GM10248 (cell line): Measurements from ENCODE around the gene PTPN7.

Experiments
- CTCF ChIA-PET: fragments of 300-600 bp; sonication (Branson Sonifier 250); formaldehyde crosslinking; extraction: SDS; loops from one replicate; lab custom pipeline; 2021; ENCODE audit warnings: antibody characterized with exemption; lab: Yijun Ruan, JAX
- POLR2A ChIA-PET: fragments of 350-650 bp; sonication (Branson Sonifier 250); formaldehyde crosslinking; extraction: SDS; loops from one replicate; lab custom pipeline; 2020; ENCODE audit warnings: antibody characterized with exemption; lab: Yijun Ruan, JAX
- DNase-seq: peaks from one replicate; pipeline ENCODE4 v3.0.0; 2012; ENCODE audit errors: extremely low spot score
- TF ChIP-seq, protein P1 (sequence below): IDR thresholded peaks from 2 replicates; pipeline ENCODE4 v1.5.1; 2012; ENCODE audit warnings: mild to moderate bottlenecking, low read depth; ENCODE audit errors: extremely low read depth, missing control alignments, control extremely low read depth

The PTPN7 gene

DNA sequence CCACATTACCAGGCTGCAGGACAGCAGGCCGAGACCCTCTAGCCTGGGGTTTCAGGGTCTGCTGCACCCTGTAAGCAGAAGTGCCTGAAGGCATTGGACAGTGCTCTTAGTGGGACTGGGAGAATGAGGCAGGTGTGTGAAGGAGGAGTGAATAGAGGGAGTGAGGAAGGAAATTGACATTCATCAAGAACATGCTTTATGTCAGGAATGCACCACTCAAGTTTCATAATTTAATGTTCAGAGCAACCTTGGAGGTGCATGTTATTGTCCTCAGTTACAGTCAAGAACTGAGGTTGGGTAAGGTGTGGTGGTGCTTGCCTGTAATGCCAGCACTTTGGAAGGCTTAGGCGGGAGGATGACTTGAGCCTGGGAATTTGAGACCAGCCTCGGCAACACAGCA is 49.4 kb downstream of the PTPN7 start:
- CTCF ChIA-PET, result interaction anchor here (2.0 kb wide), 1 partner anchor 24 kb away, joined by 7 read pairs; no protein-coding TSS in a partner anchor
- POLR2A ChIA-PET, result no interaction called here
- no peak for DNase-seq
- TF ChIP-seq, protein P1, sequence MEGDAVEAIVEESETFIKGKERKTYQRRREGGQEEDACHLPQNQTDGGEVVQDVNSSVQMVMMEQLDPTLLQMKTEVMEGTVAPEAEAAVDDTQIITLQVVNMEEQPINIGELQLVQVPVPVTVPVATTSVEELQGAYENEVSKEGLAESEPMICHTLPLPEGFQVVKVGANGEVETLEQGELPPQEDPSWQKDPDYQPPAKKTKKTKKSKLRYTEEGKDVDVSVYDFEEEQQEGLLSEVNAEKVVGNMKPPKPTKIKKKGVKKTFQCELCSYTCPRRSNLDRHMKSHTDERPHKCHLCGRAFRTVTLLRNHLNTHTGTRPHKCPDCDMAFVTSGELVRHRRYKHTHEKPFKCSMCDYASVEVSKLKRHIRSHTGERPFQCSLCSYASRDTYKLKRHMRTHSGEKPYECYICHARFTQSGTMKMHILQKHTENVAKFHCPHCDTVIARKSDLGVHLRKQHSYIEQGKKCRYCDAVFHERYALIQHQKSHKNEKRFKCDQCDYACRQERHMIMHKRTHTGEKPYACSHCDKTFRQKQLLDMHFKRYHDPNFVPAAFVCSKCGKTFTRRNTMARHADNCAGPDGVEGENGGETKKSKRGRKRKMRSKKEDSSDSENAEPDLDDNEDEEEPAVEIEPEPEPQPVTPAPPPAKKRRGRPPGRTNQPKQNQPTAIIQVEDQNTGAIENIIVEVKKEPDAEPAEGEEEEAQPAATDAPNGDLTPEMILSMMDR, result no peak

DNA sequence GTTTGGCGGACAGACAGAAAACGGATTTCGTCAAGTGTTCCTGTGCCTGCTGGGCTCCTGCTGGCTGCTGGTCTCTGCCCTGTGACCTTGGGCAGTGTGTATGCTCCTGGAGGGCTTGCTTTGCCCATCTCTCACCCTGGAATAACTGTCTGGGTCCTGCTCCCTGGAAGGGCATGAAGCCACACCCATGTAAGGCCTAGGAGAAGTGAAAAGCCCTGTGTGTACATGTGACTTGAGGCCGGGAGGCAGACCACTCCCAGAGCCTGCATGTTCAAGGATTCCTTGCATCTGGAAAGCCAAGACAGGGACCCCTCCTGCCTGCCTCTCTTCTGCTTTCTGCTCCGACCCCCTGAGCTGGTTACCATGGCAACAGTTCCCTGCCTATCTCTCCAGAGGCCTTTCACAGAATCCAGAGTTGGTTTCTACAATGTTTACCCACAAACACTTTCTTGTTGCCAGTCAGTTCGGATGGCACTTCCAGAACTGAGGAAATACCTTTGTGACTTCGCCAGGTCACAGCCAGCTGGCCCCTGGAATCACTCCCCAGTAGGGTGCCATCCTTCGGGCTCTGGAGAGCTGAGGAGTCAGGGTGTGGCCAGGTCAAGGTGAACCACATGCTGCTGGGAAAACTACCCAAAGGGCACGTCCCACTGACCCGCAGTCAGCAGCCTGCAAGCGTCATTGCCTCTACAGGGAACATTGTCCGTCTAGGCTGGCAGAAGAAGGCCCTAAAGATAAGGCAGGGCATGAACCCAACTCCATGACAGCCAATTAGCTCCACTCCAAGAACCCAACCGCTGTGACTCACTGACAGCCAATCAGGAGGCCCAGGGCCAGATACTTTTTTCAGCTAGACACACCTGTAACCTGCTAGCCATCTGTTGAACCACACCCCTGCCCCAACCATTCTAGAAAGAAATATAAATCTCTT is 52.3 kb downstream of the PTPN7 start:
- DNase-seq, result no peak
- ChIA-PET POLR2A (no interaction called here), CTCF (interaction anchor here (1.0 to 1.6 kb wide), 4 partner anchors 10 to 99 kb away, joined by 3 to 5 read pairs (median 4); no protein-coding TSS in a partner anchor)
- TF ChIP-seq, protein P1, result no peak

DNA sequence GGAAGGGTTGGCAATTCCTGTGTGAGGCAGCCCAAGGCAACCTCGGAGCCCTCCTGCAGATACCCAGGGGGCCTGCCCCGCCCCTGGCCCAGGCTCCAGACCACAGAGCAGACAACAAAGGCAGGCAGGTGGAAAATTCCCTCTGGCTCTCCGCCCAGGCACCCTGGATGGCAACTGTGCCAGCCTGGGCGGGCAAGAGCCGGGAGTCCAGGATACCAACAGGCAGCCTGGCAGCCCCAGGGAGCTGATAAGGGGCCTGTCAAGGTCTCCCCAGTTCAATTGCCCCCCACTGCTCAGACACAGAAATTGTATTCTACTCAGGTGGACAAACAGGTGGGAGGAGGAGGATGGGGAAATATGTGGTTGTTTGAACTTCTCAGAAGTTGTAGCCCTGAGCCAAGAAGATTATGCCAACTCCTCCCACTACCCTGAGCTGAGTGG is 53.1 kb downstream of the PTPN7 start:
- POLR2A ChIA-PET, result no interaction called here
- CTCF ChIA-PET, result interaction anchor here (1.1 to 1.4 kb wide), 3 partner anchors 11 to 82 kb away, joined by 3 to 4 read pairs (median 3); no protein-coding TSS in a partner anchor
- TF ChIP-seq, protein P1, result no peak
- no peak for DNase-seq

DNA sequence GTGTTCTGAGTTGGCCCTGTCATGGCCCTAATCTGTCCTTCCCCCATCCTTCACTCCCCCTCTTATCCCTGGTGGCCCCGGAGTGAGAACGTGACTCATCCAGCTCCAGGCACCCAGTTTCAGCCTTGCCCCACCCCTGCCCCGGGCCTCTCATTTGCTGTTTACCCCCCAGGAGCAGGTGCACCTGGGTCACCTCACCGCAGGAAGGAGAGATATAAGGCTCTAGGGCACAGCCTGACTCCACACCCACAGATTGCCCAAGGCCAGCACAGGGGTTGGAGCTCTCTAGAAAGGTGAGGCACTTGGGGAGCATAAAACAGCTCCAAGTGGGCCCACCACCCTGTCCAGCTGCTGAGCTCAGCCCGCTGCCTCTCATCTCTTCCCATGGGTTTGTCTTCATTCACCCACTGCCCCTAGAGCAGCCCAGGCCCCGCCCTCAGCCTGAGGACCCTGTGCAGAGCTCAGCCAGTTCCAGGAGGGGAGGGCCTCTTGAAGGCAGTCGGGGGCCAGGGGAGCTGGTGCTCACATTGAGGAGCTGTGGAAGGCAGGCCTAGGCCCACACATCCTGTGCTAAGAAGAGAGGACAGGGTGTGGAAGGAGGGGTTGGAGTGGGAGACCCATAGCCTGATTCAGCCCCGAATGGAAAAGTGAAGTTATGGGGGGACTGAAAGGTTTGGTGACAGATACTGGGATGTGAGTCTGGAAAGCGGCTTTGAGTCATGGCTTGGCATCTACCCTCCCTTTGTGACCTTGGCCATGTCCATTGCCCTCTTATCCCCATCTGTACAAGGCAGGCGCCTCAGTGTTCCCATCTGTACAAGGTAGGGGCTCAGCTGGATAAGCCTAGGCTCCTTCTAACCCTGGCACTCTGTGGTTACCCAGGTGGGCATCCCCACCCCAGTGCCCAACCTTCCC is 53.8 kb downstream of the PTPN7 start:
- ChIA-PET CTCF (interaction anchor here (1.0 to 1.5 kb wide), 7 partner anchors 12 to 107 kb away, joined by 3 to 4 read pairs (median 3); no protein-coding TSS in a partner anchor), POLR2A (no interaction called here)
- TF ChIP-seq, protein P1, result no peak
- no peak for DNase-seq

DNA sequence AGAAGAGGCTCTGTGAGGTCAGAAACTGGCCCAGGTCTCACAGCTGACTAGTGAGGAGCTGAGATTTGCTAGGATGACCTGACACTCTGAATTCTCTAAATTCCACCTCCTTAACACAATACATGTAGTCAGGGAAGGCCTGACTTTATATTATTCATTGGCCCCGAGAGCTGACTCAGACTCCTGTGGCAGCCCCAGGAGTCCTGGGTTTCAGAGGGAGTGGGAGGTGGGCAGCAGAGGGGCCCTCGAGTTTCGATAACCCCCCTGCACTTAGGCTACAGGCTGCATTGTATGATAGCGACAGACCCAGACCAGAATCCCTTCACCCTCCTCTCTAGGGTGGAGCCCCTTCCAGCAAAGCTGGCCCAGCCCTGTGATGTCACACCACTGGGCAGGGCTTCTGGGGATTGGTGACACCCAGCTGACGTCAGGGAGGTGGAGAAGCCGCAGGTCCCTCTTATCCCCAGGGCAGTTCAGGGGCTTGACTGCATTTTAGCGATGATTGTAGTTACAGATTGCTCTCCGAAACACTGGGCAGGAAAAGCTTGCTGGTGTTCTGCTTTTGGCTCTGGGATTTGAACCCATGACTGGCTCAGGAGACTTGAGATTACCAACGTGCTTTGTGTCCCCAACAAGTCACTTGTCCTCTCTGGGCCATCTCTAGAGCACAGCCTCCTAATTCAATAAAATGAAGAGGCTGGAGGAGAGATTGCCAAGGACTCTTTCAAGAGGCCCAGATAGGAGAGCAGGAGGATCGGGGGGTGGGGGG is 54.6 kb downstream of the PTPN7 start:
- no peak for DNase-seq
- ChIA-PET POLR2A (no interaction called here), CTCF (interaction anchor here (0.7 to 1.5 kb wide), 7 partner anchors 12 to 106 kb away, joined by 3 to 4 read pairs (median 3); no protein-coding TSS in a partner anchor)
- TF ChIP-seq, protein P1, result no peak
